ENCODE results near the gene MCC.
"Not testable (repeated sequence)": the region's sequence is repeated elsewhere in the genome, so short reads cannot be mapped to it uniquely, and the experiment has no call there.

MCC gene

GRCh38 chr5:113093558-113093957 is 394.7 kb downstream of the MCC start:
- no peak for DNase-seq

DNA sequence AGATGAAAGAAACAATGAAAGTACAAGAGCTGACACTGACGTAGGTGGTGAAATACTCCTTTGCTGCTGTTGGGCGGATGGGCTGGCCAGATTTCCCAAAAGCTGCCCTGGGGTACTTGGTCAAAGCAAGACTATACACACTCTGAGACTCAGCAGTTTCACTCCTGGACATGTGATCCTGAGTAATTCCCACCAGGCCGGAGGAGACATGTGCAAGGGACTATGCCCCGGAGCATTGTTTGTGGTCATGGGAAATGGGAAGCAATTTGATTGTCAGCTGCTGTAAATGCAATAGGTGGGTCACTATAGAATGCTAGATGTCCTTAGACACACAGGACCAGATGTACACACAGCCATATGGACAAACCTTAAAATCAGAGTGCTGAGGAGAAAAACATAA is 395.6 kb downstream of the MCC start:
- DNase-seq = no peak

DNA sequence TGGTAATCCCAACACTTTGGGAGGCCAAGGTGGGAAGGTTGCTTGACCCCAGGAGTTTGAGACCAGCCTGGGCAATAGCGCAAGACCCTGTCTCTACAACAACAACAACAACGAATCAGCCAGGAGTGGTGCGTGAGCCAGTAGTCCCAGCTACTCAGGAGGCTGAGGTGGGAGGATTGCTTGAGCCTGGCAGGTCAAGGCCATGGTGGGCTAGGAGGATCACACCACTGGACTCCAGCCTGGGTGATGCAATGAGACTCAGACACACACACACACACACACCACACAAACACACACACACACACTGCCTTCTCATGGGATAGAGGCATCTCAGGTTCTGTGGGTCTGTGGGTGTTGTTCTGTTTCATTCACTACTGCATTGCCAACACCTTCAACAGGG is 396.6 kb downstream of the MCC start:
- no peak for DNase-seq

DNA sequence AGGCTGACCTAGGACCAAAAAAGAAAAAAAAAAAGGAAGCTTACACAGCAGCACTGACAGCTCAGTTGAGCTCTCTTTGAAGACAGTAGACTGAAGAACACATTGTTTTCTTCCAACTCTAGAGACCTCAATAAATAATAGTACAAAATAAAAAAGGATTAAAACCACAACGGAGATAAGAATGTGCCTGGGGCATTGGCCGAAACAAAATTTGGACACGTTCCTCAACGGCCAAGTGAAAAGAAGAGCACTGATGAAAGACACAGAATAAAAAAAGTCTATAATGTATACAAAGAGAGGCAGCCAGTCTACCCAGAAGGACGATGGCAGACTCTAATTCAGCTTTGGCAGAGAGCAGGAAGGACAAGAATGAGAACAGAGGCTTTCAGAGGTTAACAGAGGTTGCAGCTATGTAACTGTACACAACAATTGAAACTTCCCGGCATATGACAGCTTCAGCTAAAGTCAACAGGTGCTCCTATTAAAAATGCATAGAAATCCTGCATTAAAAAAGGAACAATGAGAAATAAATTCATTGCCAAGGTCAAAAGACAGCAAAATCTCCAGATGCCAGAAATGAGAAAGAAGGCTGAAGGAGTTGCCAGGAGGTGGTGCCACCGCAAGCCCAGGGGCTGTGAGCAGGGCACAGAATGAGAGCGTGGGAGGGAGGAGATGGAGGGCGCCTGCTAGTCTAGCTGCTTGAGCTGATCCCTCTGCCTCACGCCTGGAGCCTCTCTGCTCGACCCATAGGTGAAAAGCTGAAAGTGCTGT is 397.7 kb downstream of the MCC start:
- peak; percentile 8 for DNase-seq

DNA sequence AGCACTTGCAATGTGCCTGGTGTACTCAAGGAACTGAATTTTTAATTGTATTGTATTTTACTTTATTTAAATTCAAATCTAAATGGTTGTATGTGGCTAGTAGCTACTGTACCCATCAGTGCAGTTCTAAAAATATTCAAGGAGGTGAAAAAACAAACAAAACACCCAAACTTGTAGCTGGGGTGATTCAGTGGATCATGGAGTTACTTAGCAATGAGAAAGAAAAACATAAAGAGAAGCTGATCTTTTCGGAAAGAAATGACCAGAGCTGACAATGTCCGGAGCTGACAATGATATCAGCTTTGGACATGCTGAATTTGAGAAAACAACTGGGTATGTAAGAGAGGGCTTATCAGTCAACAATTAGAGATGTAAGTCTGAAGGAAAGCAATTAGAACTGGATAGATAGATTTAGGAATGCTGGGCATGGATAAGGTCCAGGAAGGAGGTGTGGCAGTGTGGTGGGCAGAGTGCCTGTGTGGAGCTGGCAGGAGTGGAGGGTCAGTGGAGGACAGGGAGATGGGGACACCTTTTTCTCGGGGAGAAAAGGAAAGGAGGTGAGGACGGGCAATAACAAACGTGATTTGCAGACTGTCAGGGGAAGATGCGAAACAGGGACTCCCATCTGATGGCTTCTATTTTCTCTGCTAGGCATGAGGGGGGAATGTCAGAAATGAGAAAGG is 398.5 kb downstream of the MCC start:
- no peak for DNase-seq

- DNase-seq = no peak
Observed at GRCh38 chr5:113087976-113088514, 400.2 kb downstream of the MCC start.

DNA sequence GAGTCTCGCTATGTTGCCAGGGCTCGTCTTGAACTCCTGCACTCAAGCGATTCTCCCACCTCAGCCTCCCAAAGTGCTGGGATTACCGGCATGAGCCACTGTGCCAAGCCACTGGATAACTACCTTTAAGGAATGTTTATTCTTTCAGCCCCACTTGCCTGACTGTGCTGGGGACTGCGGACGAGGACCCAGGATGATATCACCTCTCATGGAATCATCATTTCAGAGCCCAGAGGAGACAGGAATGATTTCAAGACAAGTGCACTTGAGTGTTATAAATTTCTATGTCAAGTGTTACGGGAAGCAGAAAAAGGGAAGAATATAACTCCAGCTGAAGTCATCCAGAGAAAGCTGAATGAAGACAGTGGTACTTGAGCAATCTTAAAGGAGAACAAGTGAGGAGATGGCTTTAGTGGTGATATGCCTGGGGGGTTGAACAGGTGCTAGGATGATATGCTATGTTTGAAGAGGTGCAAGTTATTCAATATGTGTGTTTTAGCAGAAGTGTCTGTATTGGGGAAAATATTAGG is 402.3 kb downstream of the MCC start:
- DNase-seq = no peak

GRCh38 chr5:113085084-113085414 is 403.2 kb downstream of the MCC start:
- DNase-seq = no peak

- DNase-seq = no peak
Observed at GRCh38 chr5:113084402-113085083, 403.7 kb downstream of the MCC start.

DNA sequence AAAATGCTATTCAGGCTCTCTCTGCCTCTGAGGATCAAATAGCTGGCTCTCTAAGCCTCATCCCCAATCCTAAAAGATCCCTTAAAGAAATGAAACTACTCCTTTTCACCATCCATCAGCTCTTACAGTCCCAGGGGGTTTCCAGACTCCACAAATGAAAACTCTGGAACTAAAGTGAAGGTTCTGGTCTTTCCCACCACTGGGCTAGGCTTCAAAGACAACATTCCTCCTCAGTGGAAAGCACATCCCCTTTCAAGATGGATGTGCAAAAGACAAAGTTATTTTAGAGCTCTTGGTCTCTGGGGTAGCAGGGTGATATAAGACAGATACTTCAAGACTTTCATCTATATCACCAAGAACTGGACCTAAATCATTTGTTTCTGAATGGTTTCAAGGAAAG is 404.8 kb downstream of the MCC start:
- no peak for DNase-seq

- no peak for DNase-seq
Observed at GRCh38 chr5:113082547-113082905, 405.7 kb downstream of the MCC start.

- DNase-seq = no peak
Observed at GRCh38 chr5:113081881-113082546, 406.2 kb downstream of the MCC start.

- DNase-seq = no peak
Observed at GRCh38 chr5:113081091-113081839, 407.0 kb downstream of the MCC start.

DNA sequence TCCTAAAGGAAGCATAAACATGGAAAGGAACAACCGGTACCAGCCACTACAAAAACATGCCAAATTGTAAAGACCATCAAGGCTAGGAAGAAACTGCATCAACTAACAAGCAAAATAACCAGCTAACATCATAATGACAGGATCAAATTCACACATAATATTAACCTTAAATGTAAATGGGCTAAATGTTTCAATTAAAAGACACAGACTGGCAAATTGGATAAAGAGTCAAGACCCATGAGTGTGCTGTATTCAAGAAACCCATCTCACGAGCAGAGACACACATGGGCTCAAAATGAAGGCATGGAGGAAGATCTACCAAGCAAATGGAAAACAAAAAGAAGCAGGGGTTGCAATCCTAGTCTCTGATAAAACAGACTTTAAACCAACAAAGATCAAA is 411.6 kb downstream of the MCC start:
- DNase-seq = not testable (repeated sequence)

- no peak for DNase-seq
Observed at GRCh38 chr5:113075019-113075418, 413.2 kb downstream of the MCC start.

GRCh38 chr5:113073629-113074034 is 414.6 kb downstream of the MCC start:
- peak; percentile 47 for DNase-seq

GRCh38 chr5:113071401-113071800 is 416.9 kb downstream of the MCC start:
- DNase-seq = no peak

- DNase-seq = no peak
Observed at GRCh38 chr5:113070901-113071300, 417.4 kb downstream of the MCC start.

GRCh38 chr5:113068559-113068958 is 419.7 kb downstream of the MCC start:
- DNase-seq = no peak

DNA sequence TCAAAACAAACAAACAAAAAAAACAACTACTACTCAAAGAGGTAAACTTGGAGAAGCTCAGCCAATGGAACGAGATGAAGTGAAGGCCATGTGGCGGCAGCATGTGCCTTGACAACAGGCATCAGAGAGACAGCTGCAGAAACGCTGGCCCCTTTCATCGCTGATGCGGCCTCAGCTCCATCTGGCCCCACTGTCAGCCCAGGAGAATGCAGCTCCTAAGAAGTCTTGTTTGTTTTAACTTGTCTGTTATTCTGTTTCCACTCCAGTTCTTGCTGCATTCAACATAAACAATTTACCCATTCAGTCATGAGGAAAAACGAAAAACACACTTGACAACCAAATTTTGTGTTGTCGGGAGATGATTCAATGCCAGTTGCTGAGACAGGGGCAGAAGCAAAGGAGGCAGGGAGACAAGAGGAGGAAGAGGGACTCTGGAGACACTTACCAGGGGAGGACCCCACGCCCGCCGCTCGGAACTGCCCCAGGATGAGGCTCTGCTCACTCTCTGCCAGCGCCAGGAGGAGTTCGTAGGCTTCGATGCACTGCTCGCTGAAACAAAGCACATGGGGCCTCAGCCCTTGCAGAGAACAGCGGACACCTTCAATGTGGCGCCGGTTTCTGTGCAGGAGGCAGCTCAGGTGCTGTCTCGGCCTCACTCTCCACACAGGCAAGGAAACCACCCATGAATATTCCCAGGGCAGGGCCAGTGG is 420.5 kb downstream of the MCC start:
- no peak for DNase-seq

DNA sequence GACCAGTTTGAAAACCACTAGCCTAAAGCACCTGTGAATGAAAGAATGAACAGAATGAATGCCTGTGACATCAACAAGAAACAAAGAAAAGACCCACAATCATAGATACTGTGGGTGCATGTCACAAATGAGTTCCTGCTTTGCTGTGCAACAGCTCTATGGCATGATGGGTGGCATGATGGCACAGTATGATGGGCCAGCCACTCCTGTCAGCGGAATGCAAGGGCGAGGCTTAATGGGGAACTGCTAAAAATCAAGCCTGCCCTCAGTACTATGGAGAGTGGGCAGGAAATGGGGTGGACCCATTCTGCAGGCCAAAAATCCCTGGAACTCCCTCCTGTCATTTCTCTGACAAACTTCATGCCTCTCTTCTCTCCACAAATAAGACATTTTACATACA is 422.6 kb downstream of the MCC start:
- no peak for DNase-seq

DNA sequence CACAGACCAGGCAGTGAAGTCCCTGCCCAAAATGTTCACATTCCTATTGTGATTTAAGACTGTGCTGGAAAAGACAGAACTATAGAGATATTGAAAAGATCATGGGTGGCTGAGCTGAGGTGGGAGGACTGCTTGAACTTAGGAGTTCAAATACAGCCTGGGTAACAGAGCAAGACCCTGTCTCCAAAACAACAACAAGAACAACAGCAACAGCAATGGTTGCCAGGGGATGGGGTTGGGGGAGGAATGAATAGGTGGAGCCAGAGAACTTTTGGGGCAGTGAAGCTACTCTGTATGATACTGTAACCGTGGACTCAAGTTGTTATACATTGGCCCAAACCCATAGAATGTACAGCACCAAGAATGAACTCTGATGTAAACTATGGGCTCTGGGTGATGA is 423.4 kb downstream of the MCC start:
- DNase-seq = no peak

Data from CD4-positive, alpha-beta T cell treated with Interleukin-6 for 4 hours (primary cell).